Neural progenitor cell (in vitro differentiated cells): Measurements from ENCODE around the gene UNC5B. TPM values are rescaled to one million over a fixed set of nuclear protein-coding genes. Genes with fewer than 3 reads are reported as not detected.

Experiments
- DNase-seq: peaks from one replicate; pipeline ENCODE4 v3.0.0-alpha.2; 2016; ENCODE audit warnings: low spot score
- H2AFZ ChIP-seq: fragments of 200-600 bp; sonication (generic); replicated peaks from 2 replicates; pipeline ENCODE4 v1.6.1; 2016; ENCODE audit warnings: antibody characterized with exemption
- H3F3A ChIP-seq: fragments of 200-600 bp; sonication (generic); 2 replicates; pipeline ENCODE4 v1.6.1; 2016; ENCODE audit warnings: antibody characterized with exemption, low read depth
- H3K27ac ChIP-seq: fragments of 200-600 bp; sonication (generic); 2 replicates; pipeline ENCODE4 v1.5.1; 2016; ENCODE audit warnings: mild to moderate bottlenecking
- H3K27me3 ChIP-seq: fragments of 200-600 bp; sonication (generic); 2 replicates; pipeline ENCODE4 v1.6.1; 2016; ENCODE audit warnings: mild to moderate bottlenecking, moderate library complexity
- H3K36me3 ChIP-seq: fragments of 200-600 bp; sonication (generic); 2 replicates; pipeline ENCODE4 v1.5.1; 2016
- H3K4me1 ChIP-seq: fragments of 200-600 bp; sonication (generic); 2 replicates; pipeline ENCODE4 v1.6.1; 2016; ENCODE audit warnings: mixed run types
- H3K4me2 ChIP-seq: fragments of 200-600 bp; sonication (generic); 2 replicates; pipeline ENCODE4 v1.6.1; 2016
- H3K4me3 ChIP-seq: fragments of 200-600 bp; sonication (generic); 2 replicates; pipeline ENCODE4 v1.5.1; 2016
- H3K79me2 ChIP-seq: fragments of 200-600 bp; sonication (generic); 2 replicates; pipeline ENCODE4 v1.6.1; 2016; ENCODE audit warnings: low read depth
- H3K9ac ChIP-seq: fragments of 200-600 bp; sonication (generic); 2 replicates; pipeline ENCODE4 v1.6.1; 2016
- H3K9me3 ChIP-seq: fragments of 200-600 bp; sonication (generic); 2 replicates; pipeline ENCODE4 v1.5.1; 2016; ENCODE audit warnings: low read depth
- H4K20me1 ChIP-seq: fragments of 200-600 bp; sonication (generic); 2 replicates; pipeline ENCODE4 v1.6.1; 2016; ENCODE audit warnings: low read depth
- H3K27ac Mint-ChIP-seq: 3 replicates; pipeline ENCODE4 v1.8.0; 2021; ENCODE audit warnings: mixed read lengths
- H3K27me3 Mint-ChIP-seq: 2 replicates; pipeline ENCODE4 v1.8.0; 2022; ENCODE audit warnings: low read depth, mild to moderate bottlenecking, inconsistent platforms, moderate library complexity, mixed read lengths; ENCODE audit not compliant: insufficient read depth
- H3K36me3 Mint-ChIP-seq: 3 replicates; pipeline ENCODE4 v1.8.0; 2021; ENCODE audit warnings: mixed read lengths
- H3K4me1 Mint-ChIP-seq: 3 replicates; pipeline ENCODE4 v1.8.0; 2021; ENCODE audit warnings: mixed read lengths
- H3K4me3 Mint-ChIP-seq: 3 replicates; pipeline ENCODE4 v1.8.0; 2021; ENCODE audit warnings: mild to moderate bottlenecking, moderate library complexity, mixed read lengths
- H3K9me3 Mint-ChIP-seq: 3 replicates; pipeline ENCODE4 v1.8.0; 2020; ENCODE audit warnings: mixed read lengths
- EZH2 ChIP-seq: fragments of 200-600 bp; sonication (generic); IDR thresholded peaks from 2 replicates; pipeline ENCODE4 v1.6.1; 2017; ENCODE audit warnings: antibody characterized with exemption, mild to moderate bottlenecking, moderate library complexity
- EZH2phosphoT487 ChIP-seq: fragments of 200-600 bp; sonication (generic); IDR thresholded peaks from 2 replicates; pipeline ENCODE4 v1.6.1; 2017; ENCODE audit warnings: antibody characterized with exemption
- total RNA-seq: library from RNA; depleted of rRNA; stranded (reverse); fragments of >200 nt; gene quantifications from 2 replicates; pipeline ENCODE4 v1.2.3, GENCODE V29; 2015; ENCODE audit warnings: low replicate concordance
- TF ChIP-seq, protein P1 (sequence below): fragments of 200-600 bp; sonication (generic); IDR thresholded peaks from 2 replicates; pipeline ENCODE4 v1.5.1; 2017; ENCODE audit warnings: antibody characterized with exemption, mild to moderate bottlenecking

Gene UNC5B
- total RNA-seq, 1 donor from 2014 or later: 3.3 TPM

DNA sequence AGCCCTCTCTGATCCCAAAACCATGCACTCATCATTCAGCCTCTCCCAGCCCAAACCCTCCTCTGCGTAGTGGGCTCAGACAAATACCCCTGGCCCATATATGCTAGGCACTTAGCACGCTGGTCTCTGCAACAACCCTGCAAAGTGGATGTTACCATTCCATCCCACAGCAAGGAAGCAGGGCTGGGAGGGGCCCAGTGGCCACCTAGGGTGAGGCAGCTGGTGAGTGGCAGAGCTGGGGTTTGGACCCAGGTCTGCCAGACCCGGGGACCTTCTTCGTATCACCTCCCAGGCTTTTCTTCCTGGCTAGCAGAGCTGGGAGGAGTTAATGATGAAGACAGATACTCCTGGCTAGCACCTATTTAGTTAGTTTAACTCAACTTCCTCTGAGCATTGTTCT is 73.6 kb downstream of the UNC5B start:
- no peak for DNase-seq
- Histone ChIP-seq H3K36me3 (no peaks in the 10 kb centered on the region), H3K79me2 (no peaks in the 10 kb centered on the region), H4K20me1 (no peaks in the 10 kb centered on the region), H3K27ac (no peak overlapping the region), H2AFZ (no peak overlapping the region), H3K4me2 (no peak overlapping the region), H3K9me3 (no peaks in the 10 kb centered on the region), H3F3A (no peaks in the 10 kb centered on the region), H3K4me3 (no peak overlapping the region), H3K9ac (no peak overlapping the region), H3K4me1 (no peaks in the 10 kb centered on the region), H3K27me3 (no peaks in the 10 kb centered on the region)
- no peaks in the 10 kb centered on the region for H3K36me3 Mint-ChIP-seq
- peak overlapping the region; percentile 39 for H3K27ac Mint-ChIP-seq
- H3K27me3 Mint-ChIP-seq: peaks cover 3% of the 10 kb centered on the region
- no peak overlapping the region for H3K4me3 Mint-ChIP-seq
- H3K9me3 Mint-ChIP-seq: no peaks in the 10 kb centered on the region
- peaks cover 5% of the 10 kb centered on the region for H3K4me1 Mint-ChIP-seq
- no peak for TF ChIP-seq EZH2
- TF ChIP-seq, protein P1, sequence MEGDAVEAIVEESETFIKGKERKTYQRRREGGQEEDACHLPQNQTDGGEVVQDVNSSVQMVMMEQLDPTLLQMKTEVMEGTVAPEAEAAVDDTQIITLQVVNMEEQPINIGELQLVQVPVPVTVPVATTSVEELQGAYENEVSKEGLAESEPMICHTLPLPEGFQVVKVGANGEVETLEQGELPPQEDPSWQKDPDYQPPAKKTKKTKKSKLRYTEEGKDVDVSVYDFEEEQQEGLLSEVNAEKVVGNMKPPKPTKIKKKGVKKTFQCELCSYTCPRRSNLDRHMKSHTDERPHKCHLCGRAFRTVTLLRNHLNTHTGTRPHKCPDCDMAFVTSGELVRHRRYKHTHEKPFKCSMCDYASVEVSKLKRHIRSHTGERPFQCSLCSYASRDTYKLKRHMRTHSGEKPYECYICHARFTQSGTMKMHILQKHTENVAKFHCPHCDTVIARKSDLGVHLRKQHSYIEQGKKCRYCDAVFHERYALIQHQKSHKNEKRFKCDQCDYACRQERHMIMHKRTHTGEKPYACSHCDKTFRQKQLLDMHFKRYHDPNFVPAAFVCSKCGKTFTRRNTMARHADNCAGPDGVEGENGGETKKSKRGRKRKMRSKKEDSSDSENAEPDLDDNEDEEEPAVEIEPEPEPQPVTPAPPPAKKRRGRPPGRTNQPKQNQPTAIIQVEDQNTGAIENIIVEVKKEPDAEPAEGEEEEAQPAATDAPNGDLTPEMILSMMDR: no peak
- no peak for TF ChIP-seq EZH2phosphoT487

DNA sequence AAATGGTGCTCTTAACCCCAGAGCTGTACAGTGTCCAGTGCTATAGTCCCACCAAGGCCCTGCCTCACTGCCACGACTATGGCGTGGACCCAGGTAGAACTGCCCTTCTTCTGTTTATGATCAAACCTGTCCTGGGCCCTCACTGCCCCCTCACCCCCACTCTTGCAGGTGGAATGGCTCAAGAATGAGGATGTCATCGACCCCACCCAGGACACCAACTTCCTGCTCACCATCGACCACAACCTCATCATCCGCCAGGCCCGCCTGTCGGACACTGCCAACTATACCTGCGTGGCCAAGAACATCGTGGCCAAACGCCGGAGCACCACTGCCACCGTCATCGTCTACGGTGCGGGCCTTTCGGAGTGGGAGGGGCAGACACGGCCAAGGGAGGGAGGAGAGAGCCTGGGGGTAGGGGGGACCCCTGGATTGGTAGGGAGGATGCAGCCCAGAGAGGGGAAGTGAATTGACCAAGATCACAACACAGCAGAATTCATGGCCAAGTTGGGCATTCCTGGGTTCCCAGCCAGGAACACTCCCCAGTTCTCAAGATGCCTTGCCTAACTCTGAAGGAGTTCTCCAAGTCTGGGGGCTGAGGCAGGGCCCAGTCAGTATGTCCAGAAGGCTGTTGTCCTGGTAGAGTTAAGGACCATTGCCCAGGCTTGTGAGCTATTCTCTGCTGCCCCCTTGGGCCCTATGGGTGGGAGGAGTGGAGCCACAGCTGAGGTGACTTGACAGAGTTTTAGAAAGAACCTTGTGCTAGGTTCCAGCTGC is 74.3 kb downstream of the UNC5B start:
- Mint-ChIP-seq H3K4me1 (peaks cover 5% of the 10 kb centered on the region), H3K27ac (no peak overlapping the region), H3K9me3 (no peaks in the 10 kb centered on the region), H3K27me3 (peaks cover 3% of the 10 kb centered on the region), H3K4me3 (peak overlapping the region; percentile 27), H3K36me3 (no peaks in the 10 kb centered on the region)
- TF ChIP-seq, protein P1: no peak
- no peak for TF ChIP-seq EZH2phosphoT487
- no peak for TF ChIP-seq EZH2
- Histone ChIP-seq H3K4me1 (no peaks in the 10 kb centered on the region), H3K79me2 (no peaks in the 10 kb centered on the region), H3K9me3 (no peaks in the 10 kb centered on the region), H3K4me2 (no peak overlapping the region), H3K27me3 (no peaks in the 10 kb centered on the region), H3K9ac (no peak overlapping the region), H2AFZ (no peak overlapping the region), H3K27ac (no peak overlapping the region), H3K36me3 (no peaks in the 10 kb centered on the region), H3F3A (no peaks in the 10 kb centered on the region), H3K4me3 (no peak overlapping the region), H4K20me1 (no peaks in the 10 kb centered on the region)
- no peak for DNase-seq

DNA sequence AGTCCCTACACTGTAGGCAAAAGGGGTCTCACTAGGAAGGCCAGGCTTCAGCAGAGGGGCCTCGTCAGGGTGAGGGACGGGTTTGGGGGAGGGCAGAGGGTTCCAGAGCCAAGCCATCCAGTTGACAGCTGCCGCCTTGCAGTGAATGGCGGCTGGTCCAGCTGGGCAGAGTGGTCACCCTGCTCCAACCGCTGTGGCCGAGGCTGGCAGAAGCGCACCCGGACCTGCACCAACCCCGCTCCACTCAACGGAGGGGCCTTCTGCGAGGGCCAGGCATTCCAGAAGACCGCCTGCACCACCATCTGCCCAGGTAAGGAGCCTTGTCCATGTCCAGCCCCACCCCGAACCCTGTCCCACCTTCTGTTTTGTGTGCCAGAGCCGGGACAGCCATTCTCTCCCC is 75.1 kb downstream of the UNC5B start:
- H3K9me3 ChIP-seq: no peaks in the 10 kb centered on the region
- H3K9me3 Mint-ChIP-seq: no peaks in the 10 kb centered on the region
- TF ChIP-seq EZH2 (no peak), EZH2phosphoT487 (no peak)
- TF ChIP-seq, protein P1: no peak

More for the DNA sequence above, 75.1 kb downstream of the UNC5B start:
- no peak for DNase-seq
- Histone ChIP-seq H3F3A (no peaks in the 10 kb centered on the region), H3K27me3 (no peaks in the 10 kb centered on the region), H3K4me3 (no peak overlapping the region), H3K36me3 (no peaks in the 10 kb centered on the region), H2AFZ (no peak overlapping the region), H3K79me2 (no peaks in the 10 kb centered on the region), H3K4me1 (no peaks in the 10 kb centered on the region), H4K20me1 (no peaks in the 10 kb centered on the region), H3K4me2 (no peak overlapping the region), H3K27ac (no peak overlapping the region), H3K9ac (no peak overlapping the region)
- Mint-ChIP-seq H3K4me1 (peaks cover 4% of the 10 kb centered on the region), H3K27ac (no peak overlapping the region), H3K4me3 (no peak overlapping the region), H3K36me3 (no peaks in the 10 kb centered on the region), H3K27me3 (peaks cover 3% of the 10 kb centered on the region)
